AG09319 (cell line): ENCODE data around the gene RAC3.

Experiments
- DNase-seq: peaks from one replicate; pipeline ENCODE4 v3.0.0-alpha.2; 2010; ENCODE audit warnings: low read depth; ENCODE audit errors: extremely low read depth
- TF ChIP-seq, protein P1 (sequence below): IDR thresholded peaks from 2 replicates; pipeline ENCODE4 v1.5.1; 2011; ENCODE audit warnings: low read depth, mild to moderate bottlenecking, inconsistent platforms, low read length, moderate library complexity

Gene RAC3

DNA sequence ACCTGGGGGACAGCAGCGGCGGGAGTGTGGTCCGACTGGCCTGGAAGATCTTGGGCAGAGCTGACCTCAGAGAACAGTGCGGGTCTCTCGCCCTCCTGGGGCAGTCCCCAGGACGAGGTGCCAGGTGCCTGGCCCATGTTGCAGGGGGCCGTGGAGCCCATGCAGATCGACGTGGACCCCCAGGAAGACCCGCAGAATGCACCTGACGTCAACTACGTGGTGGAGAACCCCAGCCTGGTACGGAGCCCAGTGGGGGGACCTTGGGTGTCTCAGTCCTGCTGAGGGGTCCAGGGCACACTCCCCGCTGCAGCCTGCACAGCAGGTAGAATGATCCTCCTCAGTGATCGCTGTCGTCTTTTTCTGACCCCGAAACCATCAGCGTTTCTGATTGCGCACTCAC, 21.7 kb downstream of the RAC3 start:
- DNase-seq: no peak
- TF ChIP-seq, protein P1, sequence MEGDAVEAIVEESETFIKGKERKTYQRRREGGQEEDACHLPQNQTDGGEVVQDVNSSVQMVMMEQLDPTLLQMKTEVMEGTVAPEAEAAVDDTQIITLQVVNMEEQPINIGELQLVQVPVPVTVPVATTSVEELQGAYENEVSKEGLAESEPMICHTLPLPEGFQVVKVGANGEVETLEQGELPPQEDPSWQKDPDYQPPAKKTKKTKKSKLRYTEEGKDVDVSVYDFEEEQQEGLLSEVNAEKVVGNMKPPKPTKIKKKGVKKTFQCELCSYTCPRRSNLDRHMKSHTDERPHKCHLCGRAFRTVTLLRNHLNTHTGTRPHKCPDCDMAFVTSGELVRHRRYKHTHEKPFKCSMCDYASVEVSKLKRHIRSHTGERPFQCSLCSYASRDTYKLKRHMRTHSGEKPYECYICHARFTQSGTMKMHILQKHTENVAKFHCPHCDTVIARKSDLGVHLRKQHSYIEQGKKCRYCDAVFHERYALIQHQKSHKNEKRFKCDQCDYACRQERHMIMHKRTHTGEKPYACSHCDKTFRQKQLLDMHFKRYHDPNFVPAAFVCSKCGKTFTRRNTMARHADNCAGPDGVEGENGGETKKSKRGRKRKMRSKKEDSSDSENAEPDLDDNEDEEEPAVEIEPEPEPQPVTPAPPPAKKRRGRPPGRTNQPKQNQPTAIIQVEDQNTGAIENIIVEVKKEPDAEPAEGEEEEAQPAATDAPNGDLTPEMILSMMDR: no peak

DNA sequence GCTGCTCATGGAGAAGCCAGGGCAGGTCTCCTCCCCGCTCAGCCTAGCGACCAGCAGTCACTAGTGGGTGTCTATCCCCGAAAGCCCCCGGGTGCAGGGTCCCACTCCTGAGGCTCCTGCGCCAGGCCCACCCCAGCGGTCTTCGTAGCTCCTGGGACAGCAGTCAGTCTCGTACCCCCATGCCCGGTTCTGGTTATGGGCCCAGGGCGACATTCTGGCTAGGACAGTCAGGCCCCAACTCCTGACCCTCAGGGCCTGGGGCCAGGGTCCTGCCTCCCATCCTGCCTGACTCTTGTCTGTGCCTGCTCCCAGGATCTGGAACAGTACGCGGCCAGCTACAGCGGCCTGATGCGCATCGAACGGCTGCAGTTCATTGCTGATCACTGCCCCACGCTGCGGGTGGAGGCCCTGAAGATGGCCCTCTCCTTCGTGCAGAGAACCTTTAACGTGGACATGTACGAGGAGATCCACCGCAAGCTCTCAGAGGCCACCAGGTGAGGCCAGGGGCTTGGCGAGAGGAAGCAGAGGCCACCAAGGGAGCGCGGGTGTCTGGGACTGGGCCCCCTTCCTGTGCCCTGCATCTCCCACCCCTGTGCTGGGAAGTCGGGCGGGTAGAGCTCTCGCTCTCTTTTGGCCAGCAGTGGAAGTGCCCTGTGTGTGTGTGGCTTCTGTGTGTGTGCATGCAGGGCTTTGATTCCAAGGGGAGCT, 22.2 kb downstream of the RAC3 start:
- TF ChIP-seq, protein P1: no peak
- no peak for DNase-seq

DNA sequence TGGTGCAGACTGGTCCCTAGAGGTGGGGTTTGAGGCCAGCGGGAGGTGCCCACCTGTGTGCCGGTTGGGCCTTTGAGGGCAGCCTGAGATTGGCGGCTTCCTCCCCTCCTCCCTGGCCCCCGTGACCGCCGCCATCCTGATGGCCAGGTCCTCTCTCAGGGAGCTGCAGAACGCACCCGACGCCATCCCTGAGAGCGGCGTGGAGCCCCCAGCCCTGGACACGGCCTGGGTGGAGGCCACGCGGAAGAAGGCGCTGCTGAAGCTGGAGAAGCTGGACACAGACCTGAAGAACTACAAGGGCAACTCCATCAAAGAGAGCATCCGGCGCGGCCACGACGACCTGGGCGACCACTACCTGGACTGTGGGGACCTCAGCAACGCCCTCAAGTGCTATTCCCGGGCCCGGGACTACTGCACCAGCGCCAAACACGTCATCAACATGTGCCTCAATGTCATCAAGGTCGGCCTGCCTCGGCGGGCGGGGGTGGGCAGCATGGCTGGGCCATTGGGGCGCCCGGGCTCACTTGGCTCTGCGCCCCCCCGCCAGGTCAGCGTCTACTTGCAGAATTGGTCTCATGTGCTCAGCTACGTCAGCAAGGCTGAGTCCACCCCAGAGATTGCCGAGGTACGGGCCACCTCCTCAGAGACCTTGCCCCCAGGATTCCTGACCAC, 23.0 kb downstream of the RAC3 start:
- TF ChIP-seq, protein P1: no peak
- DNase-seq: no peak

DNA sequence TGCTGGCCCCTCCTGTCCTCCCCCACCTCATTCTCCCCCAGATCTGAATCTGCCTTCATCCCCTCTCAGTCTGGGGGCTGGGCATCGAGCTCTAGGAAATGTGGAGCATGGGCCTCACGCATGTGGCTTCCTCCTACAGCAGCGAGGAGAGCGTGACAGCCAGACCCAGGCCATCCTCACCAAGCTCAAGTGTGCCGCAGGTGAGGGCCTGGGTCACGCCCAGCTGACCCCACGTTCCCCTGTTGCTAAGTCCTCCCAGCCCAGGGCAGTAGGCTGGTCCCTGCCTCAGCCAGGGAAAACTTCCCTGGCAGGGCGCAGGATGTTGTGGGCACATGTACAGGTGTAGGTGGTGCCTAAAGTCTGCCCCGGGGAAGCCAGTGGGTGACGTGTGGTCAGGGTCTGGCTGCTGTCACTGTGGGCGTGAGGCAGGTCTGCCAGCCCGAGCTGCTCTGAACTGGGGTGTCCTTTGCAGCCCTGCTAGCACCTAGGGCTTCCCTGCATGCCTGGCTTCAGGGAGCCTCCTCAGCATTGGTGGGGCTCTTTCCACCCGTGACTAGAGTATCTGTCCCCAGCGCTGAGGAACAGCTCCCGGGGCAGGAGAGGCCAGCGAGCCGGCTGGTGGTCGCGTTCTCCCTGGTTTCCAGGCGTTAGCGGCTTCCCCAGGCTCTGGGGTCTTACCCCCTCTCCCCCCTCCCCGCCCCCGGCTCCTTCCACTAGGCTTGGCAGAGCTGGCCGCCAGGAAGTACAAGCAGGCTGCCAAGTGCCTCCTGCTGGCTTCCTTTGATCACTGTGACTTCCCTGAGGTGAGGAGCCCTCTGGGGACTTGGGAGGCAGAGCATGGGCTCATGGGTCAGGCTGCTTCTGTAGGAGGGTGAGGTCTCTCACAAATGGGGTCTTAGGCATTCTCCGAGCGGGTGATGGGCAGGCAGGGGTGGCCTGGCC, 23.8 kb downstream of the RAC3 start:
- TF ChIP-seq, protein P1: no peak
- no peak for DNase-seq

DNA sequence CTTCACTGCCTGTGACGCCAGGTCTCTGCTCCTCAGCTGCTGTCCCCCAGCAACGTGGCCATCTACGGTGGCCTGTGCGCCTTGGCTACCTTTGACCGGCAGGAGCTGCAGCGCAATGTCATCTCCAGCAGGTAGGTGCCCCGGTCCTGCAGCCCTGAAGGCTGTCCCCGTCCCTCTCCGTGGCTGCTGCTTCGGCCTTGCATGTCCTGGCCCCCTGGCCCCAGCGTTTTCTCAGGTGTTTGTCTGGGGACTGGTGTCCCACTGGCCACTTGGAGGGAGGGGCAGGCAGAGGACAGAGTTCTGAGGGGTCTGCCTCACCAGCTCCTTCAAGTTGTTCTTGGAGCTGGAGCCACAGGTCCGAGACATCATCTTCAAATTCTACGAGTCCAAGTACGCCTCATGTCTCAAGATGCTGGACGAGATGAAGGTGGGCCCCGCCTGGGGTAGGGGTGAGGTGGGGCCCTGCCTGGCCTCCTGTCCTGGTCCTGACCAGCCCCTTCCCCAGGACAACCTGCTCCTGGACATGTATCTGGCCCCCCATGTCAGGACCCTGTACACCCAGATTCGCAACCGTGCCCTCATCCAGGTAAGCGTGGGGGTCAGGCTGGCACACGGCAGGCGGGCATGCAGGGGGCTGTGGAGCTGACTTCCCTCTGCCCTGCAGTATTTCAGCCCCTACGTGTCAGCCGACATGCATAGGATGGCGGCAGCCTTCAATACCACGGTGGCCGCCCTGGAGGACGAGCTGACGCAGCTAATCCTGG, 24.7 kb downstream of the RAC3 start:
- DNase-seq: no peak
- TF ChIP-seq, protein P1: no peak

DNA sequence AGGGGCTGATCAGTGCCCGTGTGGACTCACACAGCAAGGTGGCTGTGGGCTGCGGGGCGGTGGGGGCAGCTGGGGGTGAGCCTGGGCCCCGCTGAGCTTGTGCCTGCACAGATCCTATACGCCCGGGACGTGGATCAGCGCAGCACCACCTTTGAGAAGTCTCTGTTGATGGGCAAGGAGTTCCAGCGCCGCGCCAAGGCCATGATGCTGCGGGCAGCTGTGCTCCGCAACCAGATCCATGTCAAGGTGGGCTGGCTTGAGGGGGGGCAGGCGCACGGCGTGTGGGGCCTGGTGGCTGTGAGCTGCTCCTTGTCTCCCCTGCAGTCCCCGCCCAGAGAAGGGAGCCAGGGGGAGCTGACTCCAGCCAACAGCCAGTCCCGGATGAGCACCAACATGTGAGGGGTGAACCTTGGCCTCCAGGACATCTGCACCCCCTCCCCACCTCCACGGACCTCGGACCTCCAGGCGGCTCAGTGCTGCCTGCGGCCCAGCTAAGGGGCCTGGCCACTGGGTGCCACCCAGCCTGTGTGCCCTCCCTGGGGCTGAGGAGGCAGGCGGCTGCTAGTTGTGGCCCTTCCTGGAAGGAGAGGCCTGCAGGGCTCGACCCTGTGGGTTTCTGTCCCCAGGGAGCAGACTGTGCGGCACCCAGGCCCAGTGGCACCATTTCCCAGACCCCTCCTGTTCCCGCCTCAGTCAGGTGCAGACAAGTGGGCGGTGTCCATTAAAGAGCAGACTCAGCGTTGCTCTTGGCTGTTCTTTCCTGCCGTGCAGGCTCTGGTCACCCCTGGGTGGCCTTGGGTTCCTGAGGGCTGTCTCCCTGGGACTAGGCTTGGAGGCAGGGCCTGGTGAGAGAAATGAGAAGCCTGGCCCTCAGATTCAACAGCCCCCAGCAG, 25.5 kb downstream of the RAC3 start:
- TF ChIP-seq, protein P1: no peak
- DNase-seq: no peak
